Pancreas (tissue), 10 donors: Measurements from ENCODE around the gene FYCO1. TPM values are rescaled to one million over a fixed set of nuclear protein-coding genes. Genes with fewer than 3 reads are reported as not detected.

Experiments used
- ATAC-seq, 4 donors: fragments of 200-7000 bp; cut with Tn5 transposase; one replicate each; pipeline versions ENCODE4 v1.8.0 to v1.9.1; 2020; ENCODE audit warnings: mild to moderate bottlenecking in 4 of 4, moderate library complexity in 4 of 4
- DNase-seq, 6 donors: peaks; one replicate each; pipeline ENCODE4 v3.0.0-alpha.2; 2020
- FAIRE-seq: peaks from 2 replicates; lab custom pipeline; 2012; peaks lifted over from hg19 to GRCh38; lab: Jason Lieb, UNC
- H3K27ac ChIP-seq, 4 donors: fragments of 200-600 bp; sonication (generic); 1 replicate in 3 of 4; 2 replicates in 1 of 4; pipeline versions ENCODE4 v1.5.0 to v1.8.0; 2020
- H3K27me3 ChIP-seq, 4 donors: fragments of 200-600 bp; one replicate each; pipeline ENCODE4 v1.8.0; 2021
- H3K36me3 ChIP-seq, 3 donors: fragments of 200-600 bp; sonication (generic) in 1 of 3; one replicate each; pipeline versions ENCODE4 v1.5.0 to v1.8.0; 2020 to 2021
- H3K4me1 ChIP-seq, 3 donors: fragments of 200-600 bp; one replicate each; pipeline ENCODE4 v1.8.0; 2021
- H3K4me3 ChIP-seq, 4 donors: fragments of 200-600 bp; sonication (generic) in 2 of 4; one replicate each; pipeline versions ENCODE4 v1.5.0 to v1.8.0; 2020 to 2021
- H3K9me3 ChIP-seq, 4 donors: fragments of 200-600 bp; one replicate each; pipeline ENCODE4 v1.8.0; 2021
- WGBS, 2 donors: extraction: QIAGEN DNeasy Blood & Tissue Kit; methylation state at CpG; one replicate each; pipeline ENCODE4 v1.1.7; 2013; 5-methylcytosine and 5-hydroxymethylcytosine counted together
- intact Hi-C, 3 donors: fragments of 100-400 bp; cut with DNase I; formaldehyde crosslinking; loops; one replicate each; pipeline versions ENCODE4 v1.11.1 to v1.14.2; 2022
- polyA plus RNA-seq, 2 donors: library from polyadenylated mRNA; stranded (reverse); fragments of 200-250 nt; gene quantifications; one replicate each; pipeline ENCODE4 v1.2.3, GENCODE V29; 2013
- total RNA-seq, 6 donors: library from RNA; stranded (reverse); fragmentation: NEBNext Ultra II Directional in 4 of 6; extraction: Animal tissue kit (Norgen Biotek cat#: 25700) in 4 of 6; gene quantifications; one replicate each; pipeline versions ENCODE4 v1.2.1 to v1.2.4, GENCODE V29; 2021 to 2023
- TF ChIP-seq, protein P1 (sequence below), 4 donors: fragments of 200-600 bp; sonication (generic) in 3 of 4; IDR thresholded peaks; one replicate each; pipeline versions ENCODE4 v1.5.0 to v1.8.0; 2021; ENCODE audit warnings: antibody characterized with exemption in 4 of 4
- donor health status: healthy with polysubstance abuse.
- donor health status: DM: no; HTN: no; CAD: no; lungs with moderate emphysema.
- donor health status: DM: no; HTN: no; CAD: no.
- donor health status: control.
- donor health status: control.
- donor health status: Bipolar disorder and iron deficiency.
- donor health status: DM: yes; HTN: yes; CAD: no.
- donor health status: DM: no; HTN: no; CAD: no.
- donor health status: DM: no; HTN: no; CAD: no.
- donor health status: DM: yes; HTN: yes; CAD: no.

Gene FYCO1
- total and polyA plus RNA-seq, 8 donors: 9.3 to 25.1 (median 15.7) TPM

GRCh38 chr3:45946875-45947274, 48.7 kb downstream of the FYCO1 start:
- intact Hi-C loops: no loop called here
- DNase-seq: no peak
- no peak for ATAC-seq
- H3K36me3 ChIP-seq: peaks cover 0 to 47% (median 13%) of the 10 kb centered on the region in 3 donors
- 86 to 89% methylated on average over 3 of the region's 3 CpGs for whole genome bisulfite sequencing, 2 donors
- FAIRE-seq: no peak
- H3K4me3 ChIP-seq: no peak overlapping the region
- no peaks in the 10 kb centered on the region for H3K27me3 ChIP-seq
- no peaks in the 10 kb centered on the region for H3K4me1 ChIP-seq
- TF ChIP-seq, protein P1, sequence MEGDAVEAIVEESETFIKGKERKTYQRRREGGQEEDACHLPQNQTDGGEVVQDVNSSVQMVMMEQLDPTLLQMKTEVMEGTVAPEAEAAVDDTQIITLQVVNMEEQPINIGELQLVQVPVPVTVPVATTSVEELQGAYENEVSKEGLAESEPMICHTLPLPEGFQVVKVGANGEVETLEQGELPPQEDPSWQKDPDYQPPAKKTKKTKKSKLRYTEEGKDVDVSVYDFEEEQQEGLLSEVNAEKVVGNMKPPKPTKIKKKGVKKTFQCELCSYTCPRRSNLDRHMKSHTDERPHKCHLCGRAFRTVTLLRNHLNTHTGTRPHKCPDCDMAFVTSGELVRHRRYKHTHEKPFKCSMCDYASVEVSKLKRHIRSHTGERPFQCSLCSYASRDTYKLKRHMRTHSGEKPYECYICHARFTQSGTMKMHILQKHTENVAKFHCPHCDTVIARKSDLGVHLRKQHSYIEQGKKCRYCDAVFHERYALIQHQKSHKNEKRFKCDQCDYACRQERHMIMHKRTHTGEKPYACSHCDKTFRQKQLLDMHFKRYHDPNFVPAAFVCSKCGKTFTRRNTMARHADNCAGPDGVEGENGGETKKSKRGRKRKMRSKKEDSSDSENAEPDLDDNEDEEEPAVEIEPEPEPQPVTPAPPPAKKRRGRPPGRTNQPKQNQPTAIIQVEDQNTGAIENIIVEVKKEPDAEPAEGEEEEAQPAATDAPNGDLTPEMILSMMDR (IDR thresholded peaks at IDR 0.05): no peak
- no peaks in the 10 kb centered on the region for H3K9me3 ChIP-seq
- no peak overlapping the region for H3K27ac ChIP-seq

- TF ChIP-seq, protein P1 (IDR thresholded peaks at IDR 0.05): no peak
- intact Hi-C loops: no loop called here
- ATAC-seq: no peak
- Histone ChIP-seq H3K36me3 (peaks cover 0 to 42% (median 11%) of the 10 kb centered on the region in 3 donors), H3K4me1 (no peaks in the 10 kb centered on the region), H3K9me3 (no peaks in the 10 kb centered on the region), H3K27me3 (no peaks in the 10 kb centered on the region), H3K4me3 (no peak overlapping the region), H3K27ac (no peak overlapping the region)
- 95 to 100% methylated on average over 1 of the region's 1 CpG for WGBS, 2 donors
- no peak for FAIRE-seq
- DNase-seq: no peak
Measured at GRCh38 chr3:45946307-45946706, 49.3 kb downstream of the FYCO1 start.

GRCh38 chr3:45944830-45945620, 50.6 kb downstream of the FYCO1 start:
- 72 to 83% methylated on average over 5 of the region's 5 CpGs for WGBS, 2 donors
- H3K4me1 ChIP-seq: no peaks in the 10 kb centered on the region
- H3K4me3 ChIP-seq: no peak overlapping the region
- ATAC-seq (peak in 1 of 4 donors; percentile 25), FAIRE-seq (no peak), DNase-seq (no peak)
- no peaks in the 10 kb centered on the region for H3K9me3 ChIP-seq
- peaks cover 0 to 29% (median 7%) of the 10 kb centered on the region in 3 donors for H3K36me3 ChIP-seq
- no peak overlapping the region for H3K27ac ChIP-seq
- TF ChIP-seq, protein P1 (IDR thresholded peaks at IDR 0.05): no peak
- intact Hi-C loops: no loop called here
- no peaks in the 10 kb centered on the region for H3K27me3 ChIP-seq

DNA sequence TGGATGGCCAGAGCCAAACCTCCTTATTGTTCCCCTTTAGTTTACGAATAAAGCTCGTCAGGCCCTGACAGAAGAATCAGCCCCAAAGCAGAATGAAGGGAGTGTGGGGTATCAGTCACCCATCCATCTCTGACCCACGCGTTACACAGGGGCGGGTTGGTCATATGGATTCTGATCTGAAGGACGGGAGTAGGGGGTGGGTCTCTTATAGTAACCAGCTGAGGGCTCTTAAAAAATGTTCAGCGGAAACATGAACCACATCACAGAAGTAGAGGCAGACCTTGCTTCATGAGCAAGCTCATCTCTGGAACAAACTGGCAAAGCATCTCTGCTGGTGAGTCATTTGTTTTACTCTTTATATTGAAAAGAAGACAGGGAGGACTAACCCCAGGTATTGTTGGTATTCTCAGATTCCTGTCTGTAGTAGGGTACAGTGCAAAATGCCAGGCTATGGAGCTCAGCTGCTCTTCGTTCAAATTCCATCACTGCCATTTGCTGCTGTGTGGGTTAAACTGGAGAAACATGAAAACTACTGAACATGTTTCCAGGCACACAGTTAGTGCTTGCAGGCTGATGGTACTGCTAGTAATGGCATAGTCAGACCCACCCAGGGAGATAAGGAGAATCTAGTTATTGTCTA, 52.3 kb downstream of the FYCO1 start, which contains the start of gene CXCR6:
Gene CXCR6, plus strand, starts transcription at position 258 of the 640 bp plus-strand sequence. CDS start 3,018 bp downstream, outside the sequence.
- Histone ChIP-seq H3K27me3 (no peaks in the 10 kb centered on the region), H3K36me3 (peaks cover 0 to 15% (median 1%) of the 10 kb centered on the region in 3 donors), H3K9me3 (no peaks in the 10 kb centered on the region), H3K4me3 (no peak within 1 kb of the TSS), H3K27ac (no peak within 1 kb of the TSS), H3K4me1 (no peaks in the 10 kb centered on the region)
- 94 to 95% methylated on average over 8 of the region's 8 CpGs for WGBS, 2 donors
- FAIRE-seq (no peak), DNase-seq (no peak), ATAC-seq (no peak)
- intact Hi-C loops: no loop called here
- TF ChIP-seq, protein P1 (IDR thresholded peaks at IDR 0.05): no peak
